HG03571 (cell line): ENCODE data around the gene PCIF1.
"Not testable (repeated sequence)": the region's sequence is repeated elsewhere in the genome, so short reads cannot be mapped to it uniquely, and the experiment has no call there.

Experiments used
- ATAC-seq: cut with Tn5 transposase; IDR thresholded peaks from one replicate; pipeline ENCODE4 v1.9.1; 2021; ENCODE audit not compliant: unreplicated experiment

Gene PCIF1

GRCh38 chr20:45946149-45946970, 11.9 kb downstream of the PCIF1 start:
- no peak for ATAC-seq

- no peak for ATAC-seq
Observed at GRCh38 chr20:45947110-45947866, 12.8 kb downstream of the PCIF1 start.

- ATAC-seq: no peak
Observed at GRCh38 chr20:45948261-45948733, 13.8 kb downstream of the PCIF1 start.

GRCh38 chr20:45948742-45949541, 14.5 kb downstream of the PCIF1 start:
- no peak for ATAC-seq

GRCh38 chr20:45949542-45950329, 15.3 kb downstream of the PCIF1 start:
- no peak for ATAC-seq

GRCh38 chr20:45950330-45950646, 15.8 kb downstream of the PCIF1 start:
- no peak for ATAC-seq

- ATAC-seq: no peak
Observed at GRCh38 chr20:45951925-45952834, 17.7 kb downstream of the PCIF1 start.

GRCh38 chr20:45952861-45953260, 18.4 kb downstream of the PCIF1 start:
- ATAC-seq: no peak

- ATAC-seq: no peak
Observed at GRCh38 chr20:45953672-45954071, 19.2 kb downstream of the PCIF1 start.

- ATAC-seq: not testable (repeated sequence)
Observed at GRCh38 chr20:45956326-45956725, 21.8 kb downstream of the PCIF1 start.

- no peak for ATAC-seq
Observed at GRCh38 chr20:45957021-45957941, 22.8 kb downstream of the PCIF1 start.

GRCh38 chr20:45958593-45958992, 24.1 kb downstream of the PCIF1 start:
- no peak for ATAC-seq

GRCh38 chr20:45959126-45959525, 24.6 kb downstream of the PCIF1 start:
- no peak for ATAC-seq

GRCh38 chr20:45959956-45960630, 25.6 kb downstream of the PCIF1 start:
- ATAC-seq: no peak

GRCh38 chr20:45962031-45962755, 27.7 kb downstream of the PCIF1 start:
- ATAC-seq: no peak

- no peak for ATAC-seq
Observed at GRCh38 chr20:45963059-45964005, 28.8 kb downstream of the PCIF1 start.
